ENCODE measurements around the gene TOE1. TPM values are rescaled to one million over a fixed set of nuclear protein-coding genes. Genes with fewer than 3 reads are reported as not detected.

TOE1 gene
- total RNA-seq, result 14.6 and 25.2 TPM in 2 replicates

DNA sequence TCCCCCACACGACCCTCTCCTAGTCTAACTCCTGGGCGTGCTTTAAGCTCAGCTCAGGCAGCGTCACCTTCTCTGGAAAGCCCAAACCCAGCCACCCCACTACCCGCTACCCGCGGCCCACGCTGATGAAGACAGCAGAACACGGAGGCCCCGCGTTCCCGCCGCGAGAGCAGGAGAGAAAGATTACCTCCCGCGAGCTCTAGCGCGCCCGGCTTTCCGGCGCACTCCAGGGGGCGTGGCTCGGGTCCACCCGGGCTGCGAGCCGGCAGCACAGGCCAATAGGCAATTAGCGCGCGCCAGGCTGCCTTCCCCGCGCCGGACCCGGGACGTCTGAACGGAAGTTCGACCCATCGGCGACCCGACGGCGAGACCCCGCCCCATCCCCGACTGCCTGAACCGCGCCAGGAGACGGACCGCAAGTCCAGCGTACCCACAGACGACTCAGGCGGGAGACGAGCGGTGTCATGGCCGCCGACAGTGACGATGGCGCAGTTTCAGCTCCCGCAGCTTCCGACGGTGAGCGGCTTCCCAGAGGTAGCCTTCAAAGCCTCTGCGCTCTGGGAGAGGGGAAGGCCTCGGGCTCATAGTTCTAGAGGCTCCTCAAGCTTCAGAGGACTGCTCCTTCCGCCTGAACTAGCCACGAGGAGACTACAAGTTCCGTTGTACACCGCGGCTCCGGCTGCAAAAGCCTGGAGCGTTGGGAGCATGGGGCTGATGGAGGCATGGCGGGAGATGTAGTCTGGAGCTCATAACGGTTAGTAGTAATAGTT, at the start of gene TOE1, which contains the start of gene MUTYH:
Gene TOE1 (plus strand): TSS at position 382 of the 770 bp plus-strand sequence. CDS start 83 bp downstream, at position 465.
Gene MUTYH (minus strand): TSS at position 652 of the 770 bp plus-strand sequence. CDS start 5,935 bp downstream, outside the sequence.

GRCh38 chr1:45326627-45327623, 13.0 kb upstream of the TOE1 start, which contains the start of gene HPDL:
Gene HPDL (plus strand): TSS chr1:45326895. CDS start chr1:45327149, 254 bp downstream.

Other genes with a start within 250 kb of the TOE1 start
- 0.89 and 1.2 TPM in 2 replicates for gene ZSWIM5, start 133.6 kb upstream of the TOE1 start, total RNA-seq
- gene HPDL, start 13.3 kb upstream of the TOE1 start, total RNA-seq, result 0.62 and 3.0 TPM in 2 replicates
- gene MUTYH, start 270 bp downstream of the TOE1 start, total RNA-seq, result 16.2 and 24.6 TPM in 2 replicates
- gene TESK2, start 151.0 kb downstream of the TOE1 start, total RNA-seq, result 0.77 and 1.4 TPM in 2 replicates
- 0.55 and 1.6 TPM in 2 replicates for gene CCDC163, start 159.9 kb downstream of the TOE1 start, total RNA-seq
- 2.1 and 2.4 TPM in 2 replicates for gene MMACHC, start 160.1 kb downstream of the TOE1 start, total RNA-seq
- 560 and 892 TPM in 2 replicates for gene PRDX1, start 181.7 kb downstream of the TOE1 start, total RNA-seq
- gene AKR1A1, start 210.7 kb downstream of the TOE1 start, total RNA-seq, result 132 and 165 TPM in 2 replicates
- gene NASP, start 243.9 kb downstream of the TOE1 start, total RNA-seq, result 38.2 and 88.3 TPM in 2 replicates

Measured in uterine smooth muscle cell (primary cell).